ENCODE data around the gene PEX10. TPM values are rescaled to one million over a fixed set of nuclear protein-coding genes. Genes with fewer than 3 reads are reported as not detected.

The PEX10 gene
- total RNA-seq, 4 donors from 2014 or later = 19.2 to 25.7 (median 22.6) TPM

- ATAC-seq = no peak
- Histone ChIP-seq H3K27me3 (no peaks in the 10 kb centered on the region), H3K9me3 (no peaks in the 10 kb centered on the region), H3K36me3 (no peaks in the 10 kb centered on the region), H3K4me1 (no peaks in the 10 kb centered on the region), H3K27ac (no peak overlapping the region), H3K4me3 (no peak overlapping the region)
- no peak for DNase-seq
- intact Hi-C loops (cut with DNase I; ENCODE audit: low total_unique reads) = no loop called here
- in situ Hi-C loops (cut with MboI; ENCODE audit: low sequenced_read_pairs in 4 of 4) = no loop called here
- TF ChIP-seq CTCF (IDR thresholded peaks at IDR 0.05 in 4 of 5, conservative IDR thresholded peaks at IDR 0.05 in 1 of 5) = no peak
- no peak for TF ChIP-seq POLR2A (IDR thresholded peaks at IDR 0.05)
These were observed 54.3 kb downstream of the PEX10 start for GRCh38 chr1:2358072-2358471.

- no peak for ATAC-seq
- in situ Hi-C loops (cut with MboI; ENCODE audit: low sequenced_read_pairs in 4 of 4) (no loop called here), intact Hi-C loops (cut with DNase I; ENCODE audit: low total_unique reads) (no loop called here)
- Histone ChIP-seq H3K27ac (no peak overlapping the region), H3K4me1 (no peaks in the 10 kb centered on the region), H3K9me3 (no peaks in the 10 kb centered on the region), H3K4me3 (no peak overlapping the region), H3K27me3 (no peaks in the 10 kb centered on the region), H3K36me3 (no peaks in the 10 kb centered on the region)
- TF ChIP-seq POLR2A (IDR thresholded peaks at IDR 0.05) (no peak), CTCF (IDR thresholded peaks at IDR 0.05 in 4 of 5, conservative IDR thresholded peaks at IDR 0.05 in 1 of 5) (no peak)
- no peak for DNase-seq
These were observed 55.2 kb downstream of the PEX10 start for GRCh38 chr1:2356911-2357845.

- no peak for TF ChIP-seq CTCF (IDR thresholded peaks at IDR 0.05 in 4 of 5, conservative IDR thresholded peaks at IDR 0.05 in 1 of 5)
- TF ChIP-seq POLR2A (IDR thresholded peaks at IDR 0.05) = no peak
- ATAC-seq = no peak
- Histone ChIP-seq H3K36me3 (no peaks in the 10 kb centered on the region), H3K4me1 (no peaks in the 10 kb centered on the region), H3K27me3 (no peaks in the 10 kb centered on the region), H3K27ac (no peak overlapping the region), H3K4me3 (no peak overlapping the region), H3K9me3 (no peaks in the 10 kb centered on the region)
- in situ Hi-C loops (cut with MboI; ENCODE audit: low sequenced_read_pairs in 4 of 4) (no loop called here), intact Hi-C loops (cut with DNase I; ENCODE audit: low total_unique reads) (no loop called here)
- DNase-seq = no peak
These were observed 56.0 kb downstream of the PEX10 start for GRCh38 chr1:2356401-2356800.

- in situ Hi-C loops (cut with MboI; ENCODE audit: low sequenced_read_pairs in 4 of 4) (no loop called here), intact Hi-C loops (cut with DNase I; ENCODE audit: low total_unique reads) (no loop called here)
- Histone ChIP-seq H3K9me3 (no peaks in the 10 kb centered on the region), H3K4me1 (no peaks in the 10 kb centered on the region), H3K27ac (no peak overlapping the region), H3K27me3 (no peaks in the 10 kb centered on the region), H3K4me3 (no peak overlapping the region), H3K36me3 (no peaks in the 10 kb centered on the region)
- no peak for DNase-seq
- ATAC-seq = no peak
- TF ChIP-seq POLR2A (IDR thresholded peaks at IDR 0.05) = no peak
- no peak for TF ChIP-seq CTCF (IDR thresholded peaks at IDR 0.05 in 4 of 5, conservative IDR thresholded peaks at IDR 0.05 in 1 of 5)
These were observed 56.7 kb downstream of the PEX10 start for GRCh38 chr1:2355373-2356261.

Measured in gastrocnemius medialis (tissue), 4 donors.